ACHN (cell line): ENCODE data around the gene TAL1.
"Not testable (repeated sequence)": the region's sequence is repeated elsewhere in the genome, so short reads cannot be mapped to it uniquely, and the experiment has no call there.

Experiments used
- DNase-seq: peaks from one replicate; pipeline ENCODE4 v3.0.0-alpha.2; 2015
- in situ Hi-C: cut with HindIII; loops from 2 replicates; pipeline ENCODE4 v1.10.0; 2017; ENCODE audit warnings: low sequenced_read_pairs, low pct_ligation_motif_present, low pct_unique_long_range_greater_than_20kb

TAL1 gene

GRCh38 chr1:47193496-47193895 is 38.5 kb downstream of the TAL1 start:
- DNase-seq, in situ Hi-C loops: not testable (repeated sequence)

GRCh38 chr1:47192458-47193384 is 39.3 kb downstream of the TAL1 start:
- DNase-seq: peak; percentile 73
- in situ Hi-C loops: no loop called here

GRCh38 chr1:47191940-47192457 is 40.0 kb downstream of the TAL1 start:
- in situ Hi-C loops: no loop called here
- peak; percentile 12 for DNase-seq

GRCh38 chr1:47190857-47191256 is 41.2 kb downstream of the TAL1 start:
- in situ Hi-C loops: no loop called here
- DNase-seq: no peak

GRCh38 chr1:47190509-47190855 is 41.5 kb downstream of the TAL1 start:
- in situ Hi-C loops: no loop called here
- no peak for DNase-seq

GRCh38 chr1:47189844-47190508 is 42.0 kb downstream of the TAL1 start, which contains the start of gene PDZK1IP1:
Gene PDZK1IP1, minus strand, starts transcription at chr1:47190036. Its CDS starts 104 bp downstream, at chr1:47189932.
- DNase-seq: peak; percentile 94
- in situ Hi-C loops: no loop called here

GRCh38 chr1:47188791-47189785 is 42.9 kb downstream of the TAL1 start:
- in situ Hi-C loops: no loop called here

GRCh38 chr1:47187926-47188250 is 44.1 kb downstream of the TAL1 start:
- DNase-seq: no peak
- in situ Hi-C loops: no loop called here

More at GRCh38 chr1:47188791-47189785, 42.9 kb downstream of the TAL1 start:
- no peak for DNase-seq

- in situ Hi-C loops: no loop called here
Observed at GRCh38 chr1:47187231-47187925, 44.6 kb downstream of the TAL1 start.

GRCh38 chr1:47186267-47187185 is 45.5 kb downstream of the TAL1 start:
- in situ Hi-C loops: no loop called here
- no peak for DNase-seq

More at GRCh38 chr1:47187231-47187925, 44.6 kb downstream of the TAL1 start:
- DNase-seq: no peak

- in situ Hi-C loops: no loop called here
- DNase-seq: no peak
Observed at GRCh38 chr1:47184822-47185677, 47.0 kb downstream of the TAL1 start.

- peak; percentile 84 for DNase-seq
- in situ Hi-C loops: no loop called here
Observed at GRCh38 chr1:47184090-47184821, 47.8 kb downstream of the TAL1 start.

GRCh38 chr1:47183308-47184089 is 48.5 kb downstream of the TAL1 start:
- in situ Hi-C loops: no loop called here
- DNase-seq: no peak

- in situ Hi-C loops: no loop called here
Observed at GRCh38 chr1:47182676-47183235, 49.3 kb downstream of the TAL1 start.

More at GRCh38 chr1:47182676-47183235, 49.3 kb downstream of the TAL1 start:
- no peak for DNase-seq
